T-helper 9 cell (primary cell): ENCODE results near the gene SIGMAR1.
"Not testable (repeated sequence)": the region's sequence is repeated elsewhere in the genome, so short reads cannot be mapped to it uniquely, and the experiment has no call there.

Experiments
- DNase-seq: peaks from one replicate; pipeline ENCODE4 v3.0.0-alpha.2; 2020

SIGMAR1 gene

DNA sequence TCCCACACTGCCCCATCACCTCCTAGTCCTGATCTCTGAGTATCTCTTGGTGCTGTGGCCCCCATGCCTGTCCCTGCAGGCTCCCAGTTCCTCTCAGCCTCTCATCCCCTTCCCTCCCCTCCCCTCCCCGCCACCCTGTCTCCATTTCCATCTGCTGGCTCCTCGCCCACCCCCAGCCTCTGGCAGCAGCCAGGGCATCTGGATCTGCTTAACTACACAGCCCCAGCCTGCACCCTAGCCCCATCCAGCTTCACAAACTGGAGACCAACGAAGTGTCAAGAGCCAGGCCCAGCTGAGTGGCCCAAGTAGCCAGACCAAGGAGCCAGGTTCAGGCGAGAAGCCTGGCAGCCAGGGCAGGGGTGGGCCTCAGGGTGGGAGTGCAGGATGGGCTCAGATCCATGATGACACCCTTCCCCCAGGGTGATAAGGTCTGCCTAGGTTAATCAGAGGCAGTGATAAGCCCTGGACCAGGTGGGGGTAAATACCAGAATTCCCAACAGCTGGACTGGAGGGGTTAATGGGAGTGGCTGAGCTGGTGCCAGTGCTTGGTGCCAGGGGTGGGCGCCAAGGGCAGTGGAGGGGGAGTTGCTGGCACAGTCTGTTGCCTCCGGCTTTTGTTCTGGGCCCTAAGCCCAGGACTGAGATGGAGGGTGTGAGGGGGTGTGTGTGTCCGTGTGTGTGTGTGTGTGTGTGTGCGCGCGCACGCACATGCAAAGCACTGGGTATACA is 16.9 kb upstream of the SIGMAR1 start:
- DNase-seq, result no peak

DNA sequence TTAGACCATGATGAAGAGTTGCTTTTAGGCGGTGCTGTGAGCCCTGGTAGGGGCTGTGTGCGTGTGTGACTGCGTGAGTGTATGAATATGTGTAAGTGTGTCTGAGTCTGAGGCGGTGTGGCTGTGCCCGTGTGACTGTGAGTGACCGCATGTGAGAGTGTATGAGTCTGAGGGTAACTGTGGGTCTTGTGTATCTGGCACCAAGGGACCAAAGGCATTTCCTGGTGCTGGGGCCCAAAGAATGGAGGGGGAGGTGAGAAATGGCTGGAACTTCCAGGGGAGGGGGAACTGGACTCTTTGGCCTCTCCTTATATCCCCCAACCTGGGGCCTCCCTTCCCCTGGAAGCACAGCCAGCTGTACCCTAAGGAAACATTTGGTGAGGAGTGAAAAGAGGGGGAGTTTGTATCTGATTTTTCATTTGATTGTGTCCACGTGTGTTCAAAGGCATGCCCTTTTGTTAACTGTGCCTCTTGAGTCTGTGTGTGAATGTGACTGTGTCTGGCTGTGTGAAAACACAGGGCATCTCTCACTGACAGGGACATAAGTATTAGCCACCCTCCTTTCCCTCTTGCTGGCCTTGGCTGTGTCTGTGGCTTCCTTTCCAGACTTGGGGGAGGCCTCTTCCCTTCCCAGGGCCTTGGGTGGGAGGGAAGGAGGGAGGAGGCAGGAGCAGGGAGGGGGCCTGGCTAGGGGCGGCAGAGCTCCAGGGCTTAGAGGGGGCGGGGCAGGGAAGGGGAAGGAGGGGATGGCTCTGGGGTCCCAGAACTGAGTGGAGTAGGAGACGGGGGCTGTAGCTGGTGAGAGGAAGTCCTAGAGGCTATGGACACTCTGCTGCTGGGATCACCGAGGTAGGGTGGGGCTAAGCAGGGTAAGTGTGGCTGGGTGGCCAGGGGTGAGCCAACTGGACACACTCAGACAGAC is 15.8 kb upstream of the SIGMAR1 start:
- no peak for DNase-seq

DNA sequence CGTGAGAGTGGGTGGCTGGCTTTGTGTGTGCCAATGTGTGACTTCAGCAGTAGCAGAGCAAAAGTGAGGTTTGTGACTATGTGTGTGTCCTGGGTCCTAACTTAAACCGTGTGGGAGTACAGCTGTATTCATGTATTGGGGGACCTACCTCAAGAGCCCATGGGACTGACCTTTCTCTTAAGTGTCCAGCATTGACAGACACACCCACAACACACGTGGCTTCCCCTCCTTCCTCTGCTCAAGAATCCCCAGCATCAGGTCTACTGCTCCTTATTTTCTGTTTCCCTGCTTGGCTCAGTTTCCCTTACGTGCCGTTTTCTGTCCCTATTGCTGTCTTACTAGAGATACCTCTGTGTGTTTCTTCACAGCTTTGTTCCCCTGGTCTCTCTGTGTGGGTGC is 15.0 kb upstream of the SIGMAR1 start:
- DNase-seq, result no peak

DNA sequence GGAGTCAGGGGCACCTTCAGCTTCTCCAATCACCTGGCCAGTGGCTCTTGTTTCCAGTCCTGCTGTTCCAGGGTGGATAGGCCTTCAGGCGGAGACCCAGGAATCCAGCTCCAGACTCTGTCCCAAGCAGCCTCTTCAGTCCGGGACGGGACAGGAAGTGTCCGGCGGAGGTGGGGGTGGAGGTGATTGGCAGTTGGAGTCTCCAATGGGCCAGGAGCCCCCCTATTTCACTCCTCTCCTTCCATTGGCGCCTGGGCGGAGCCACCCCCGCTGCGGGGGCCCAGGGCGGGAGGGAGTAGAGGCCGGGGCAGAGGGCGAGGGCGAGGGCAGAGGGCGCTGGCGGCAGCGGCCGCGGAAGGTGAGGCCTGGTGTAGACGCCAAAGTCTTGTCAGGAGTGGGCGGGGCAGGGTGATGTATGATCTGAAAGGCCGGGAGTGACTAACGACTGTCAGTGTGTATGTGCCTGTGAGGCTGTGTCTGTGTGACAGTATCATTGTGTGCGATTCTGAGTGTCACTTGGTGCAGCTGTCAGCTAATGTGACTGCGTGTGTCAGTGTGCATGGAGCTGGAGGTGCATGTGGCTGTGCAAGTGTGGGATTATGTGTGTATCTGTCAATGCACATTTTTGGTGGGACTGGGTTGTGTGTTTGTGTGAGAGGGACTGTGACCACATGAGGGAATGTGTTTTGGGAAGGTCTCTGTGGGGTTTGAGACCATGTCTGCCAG is 14.5 kb upstream of the SIGMAR1 start, which contains the start of gene IL11RA:
Gene IL11RA, plus strand, starts transcription at position 310 of the 726 bp plus-strand sequence. CDS start 3,033 bp downstream, outside the sequence.
- peak; percentile 13 for DNase-seq

DNA sequence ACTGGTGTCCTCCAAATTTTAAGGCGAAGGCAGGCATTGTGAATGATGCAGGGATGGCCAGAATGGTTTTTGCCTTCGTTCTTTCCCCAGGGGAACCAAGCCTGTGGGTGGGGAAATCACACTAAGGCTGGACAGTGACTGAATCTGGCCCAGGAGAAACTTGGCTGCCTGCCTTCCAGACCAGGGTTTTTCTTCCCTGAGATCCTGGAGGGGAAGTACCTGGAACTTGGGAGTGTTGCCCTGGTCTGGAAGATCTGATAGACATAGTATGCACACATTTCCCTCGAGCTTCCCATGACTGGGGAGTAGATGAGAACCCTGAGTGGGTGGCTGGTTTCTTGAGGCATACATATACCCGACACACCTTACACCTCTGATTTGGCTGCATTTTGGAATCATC is 13.7 kb upstream of the SIGMAR1 start:
- DNase-seq, result no peak

DNA sequence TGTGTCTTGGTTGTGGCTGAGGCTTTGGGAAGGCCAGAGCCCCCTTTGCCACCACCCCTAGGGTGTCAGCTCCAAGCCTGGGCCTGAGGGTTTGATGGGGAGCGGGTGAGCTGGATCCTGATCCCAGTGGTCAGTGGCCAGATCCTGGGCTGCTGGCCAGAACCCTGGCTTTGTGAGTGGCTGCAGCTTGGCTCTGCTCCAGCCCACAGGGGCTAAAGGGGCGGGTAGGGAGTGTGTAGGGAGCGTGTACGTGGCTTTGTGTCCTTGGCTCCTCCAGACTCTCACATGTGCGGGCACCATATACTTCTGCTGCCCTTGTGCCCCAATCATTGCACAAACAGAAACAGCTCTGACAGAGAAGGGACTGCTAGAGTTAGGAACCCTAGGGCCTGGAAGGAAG is 13.2 kb upstream of the SIGMAR1 start:
- DNase-seq, result no peak

DNA sequence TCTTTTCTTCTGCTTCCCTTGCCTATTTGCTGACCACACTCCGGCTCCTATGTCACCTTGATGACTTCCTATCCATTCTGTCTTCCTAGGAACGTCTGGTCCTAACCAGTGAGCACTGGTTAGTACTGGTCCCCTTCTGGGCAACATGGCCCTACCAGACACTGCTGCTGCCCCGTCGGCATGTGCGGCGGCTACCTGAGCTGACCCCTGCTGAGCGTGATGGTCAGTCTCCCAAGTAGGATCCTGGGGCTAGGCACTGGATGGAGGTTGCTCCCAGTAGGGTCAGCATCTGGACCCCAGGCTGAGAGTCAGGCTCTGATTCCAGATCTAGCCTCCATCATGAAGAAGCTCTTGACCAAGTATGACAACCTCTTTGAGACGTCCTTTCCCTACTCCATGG is 11.1 kb upstream of the SIGMAR1 start:
- no peak for DNase-seq

DNA sequence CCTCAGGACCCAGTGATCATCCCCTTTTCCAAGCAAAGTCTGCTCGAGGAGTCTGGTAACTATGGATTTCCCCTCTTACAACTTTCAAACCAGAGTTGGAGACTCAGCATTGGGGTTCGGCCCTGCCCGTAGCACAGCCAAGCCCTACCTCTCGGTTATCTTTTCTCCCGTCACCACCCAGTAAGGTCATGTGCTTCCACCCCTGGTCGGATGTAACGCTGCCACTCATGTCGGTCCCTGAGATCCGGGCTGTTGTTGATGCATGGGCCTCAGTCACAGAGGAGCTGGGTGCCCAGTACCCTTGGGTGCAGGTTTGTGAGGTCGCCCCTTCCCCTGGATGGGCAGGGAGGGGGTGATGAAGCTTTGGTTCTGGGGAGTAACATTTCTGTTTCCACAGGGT is 10.1 kb upstream of the SIGMAR1 start:
- no peak for DNase-seq

DNA sequence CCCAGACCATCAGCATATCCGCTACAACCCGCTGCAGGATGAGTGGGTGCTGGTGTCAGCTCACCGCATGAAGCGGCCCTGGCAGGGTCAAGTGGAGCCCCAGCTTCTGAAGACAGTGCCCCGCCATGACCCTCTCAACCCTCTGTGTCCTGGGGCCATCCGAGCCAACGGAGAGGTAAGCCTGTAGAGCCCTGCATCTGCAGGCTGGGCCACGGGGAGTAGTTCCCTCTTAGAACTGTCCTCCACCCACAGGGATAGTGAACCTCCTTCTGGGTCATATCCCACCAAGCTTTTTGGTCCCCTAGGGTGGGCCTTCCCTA is 9.5 kb upstream of the SIGMAR1 start:
- no peak for DNase-seq

DNA sequence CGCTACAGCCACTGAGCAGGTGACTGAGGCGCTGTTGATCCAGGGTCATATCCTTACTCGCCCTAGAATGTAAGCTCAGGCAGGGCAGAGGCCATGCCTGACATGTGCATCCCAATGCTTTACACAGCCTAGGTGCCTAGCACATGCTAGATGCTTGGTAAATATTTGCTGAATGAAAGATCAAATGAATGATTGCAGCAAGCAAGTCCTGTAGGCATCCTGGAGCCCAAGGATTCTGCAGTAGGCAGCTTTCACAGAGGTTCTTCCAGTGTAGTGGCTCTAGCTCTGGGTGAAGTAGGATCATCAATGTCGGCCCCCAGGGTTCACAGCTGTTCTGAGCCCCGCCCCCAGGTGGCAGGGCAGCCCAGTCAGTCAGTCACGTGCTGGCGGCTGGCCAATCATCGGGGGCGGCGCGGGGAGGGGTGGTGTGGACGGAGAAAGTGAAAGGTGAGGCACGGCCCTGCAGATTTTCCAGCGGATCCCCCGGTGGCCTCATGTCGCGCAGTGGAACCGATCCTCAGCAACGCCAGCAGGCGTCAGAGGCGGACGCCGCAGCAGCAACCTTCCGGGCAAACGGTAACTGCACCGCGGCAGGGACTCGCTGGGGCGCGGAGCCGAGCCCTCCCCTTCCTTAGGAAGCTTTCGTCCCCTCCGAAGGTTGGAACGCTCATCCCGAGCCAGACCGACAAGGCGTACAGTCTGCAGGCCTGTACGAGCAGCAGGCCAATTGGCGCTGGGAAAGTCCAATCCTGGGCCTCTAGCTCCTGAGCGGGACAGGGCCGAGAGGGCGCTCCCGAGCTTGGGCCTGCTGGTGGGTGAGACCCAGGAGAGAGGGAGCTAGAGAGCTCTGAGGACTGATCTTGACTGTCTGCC is 8.9 kb upstream of the SIGMAR1 start, which contains the start of gene GALT:
Gene GALT, plus strand, starts transcription at position 465 of the 873 bp plus-strand sequence. Its CDS starts 30 bp downstream, at position 495.
- peak; percentile 97 for DNase-seq

DNA sequence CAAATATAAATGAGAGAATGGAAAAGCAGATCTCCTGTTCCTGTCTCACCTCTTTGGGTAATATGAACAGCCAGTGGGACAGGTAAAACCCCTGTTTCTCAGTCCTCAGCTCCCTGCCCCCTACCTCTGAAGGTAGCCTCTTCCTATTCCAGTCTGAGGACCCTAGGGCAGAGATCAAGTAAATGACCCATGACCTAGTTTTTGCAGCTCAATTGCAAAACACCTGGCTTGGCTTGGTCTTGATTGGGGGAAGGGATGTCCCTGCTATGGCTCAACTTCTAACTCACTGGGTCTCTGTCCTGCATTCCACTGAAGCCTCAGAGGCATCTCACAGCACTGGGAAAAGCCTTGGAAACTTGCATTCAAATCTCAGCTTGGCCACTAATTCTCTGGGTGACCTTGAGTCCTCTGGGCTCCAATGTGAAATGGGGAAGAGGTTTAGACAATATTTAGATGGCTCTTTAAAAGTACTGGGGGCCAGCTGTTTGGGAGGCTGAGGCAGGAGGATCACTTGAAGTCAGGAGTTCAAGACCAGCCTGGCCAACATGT is 7.3 kb upstream of the SIGMAR1 start:
- DNase-seq, result no peak

DNA sequence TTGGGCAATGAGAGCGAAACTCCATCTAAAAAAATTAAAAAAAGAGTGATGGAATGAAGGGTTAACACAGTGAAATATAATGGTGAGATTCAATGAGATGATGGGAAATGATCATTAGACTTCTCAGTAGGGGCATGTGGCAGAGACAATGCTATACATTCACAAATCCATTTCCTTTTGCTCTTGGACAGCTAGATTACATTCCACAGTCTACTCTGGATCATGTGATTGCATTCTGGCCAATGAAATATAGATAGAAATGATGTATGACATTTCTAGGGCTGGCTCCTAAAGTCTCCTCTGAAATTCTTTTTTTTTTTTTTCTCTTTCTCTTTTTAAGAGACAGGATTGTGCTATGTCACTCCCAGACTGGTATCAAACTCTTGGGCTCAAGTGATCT is 5.1 kb upstream of the SIGMAR1 start:
- DNase-seq, result no peak

DNA sequence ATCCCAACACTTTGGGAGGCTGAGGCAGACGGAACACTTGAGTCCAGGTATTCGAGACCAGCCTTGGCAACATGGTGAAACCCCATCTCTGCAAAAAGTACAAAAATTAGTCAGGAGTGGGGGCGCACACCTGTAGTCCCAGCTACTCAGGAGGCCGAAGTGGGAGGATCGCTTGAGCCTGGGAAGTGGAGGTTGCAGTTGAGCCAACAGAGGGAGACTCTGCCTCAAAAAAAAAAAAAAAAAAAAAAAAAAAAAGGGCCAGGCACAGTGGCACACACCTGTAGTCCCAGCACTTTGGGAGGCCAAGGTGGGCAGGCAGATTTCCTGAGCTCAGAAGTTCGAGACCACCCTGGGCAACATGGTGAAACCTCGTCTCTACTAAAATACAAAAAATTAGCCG is 1.7 kb upstream of the SIGMAR1 start:
- not testable (repeated sequence) for DNase-seq

DNA sequence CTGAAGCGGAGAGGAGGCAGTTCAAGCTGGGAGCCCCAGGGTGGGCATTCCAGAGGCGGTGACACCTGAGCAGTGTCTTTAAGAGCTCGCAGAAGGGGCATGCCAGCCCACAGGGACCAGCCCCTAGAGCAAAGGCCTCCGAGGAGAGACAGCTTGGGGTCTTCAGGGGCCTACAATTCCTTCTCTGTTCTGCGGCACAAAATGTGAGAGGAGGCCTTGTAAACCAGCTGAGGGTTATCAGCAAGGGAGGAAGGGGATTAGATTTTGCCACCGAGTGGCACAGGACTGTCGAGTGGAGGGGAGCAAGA is 505 bp upstream of the SIGMAR1 start:
- no peak for DNase-seq

DNA sequence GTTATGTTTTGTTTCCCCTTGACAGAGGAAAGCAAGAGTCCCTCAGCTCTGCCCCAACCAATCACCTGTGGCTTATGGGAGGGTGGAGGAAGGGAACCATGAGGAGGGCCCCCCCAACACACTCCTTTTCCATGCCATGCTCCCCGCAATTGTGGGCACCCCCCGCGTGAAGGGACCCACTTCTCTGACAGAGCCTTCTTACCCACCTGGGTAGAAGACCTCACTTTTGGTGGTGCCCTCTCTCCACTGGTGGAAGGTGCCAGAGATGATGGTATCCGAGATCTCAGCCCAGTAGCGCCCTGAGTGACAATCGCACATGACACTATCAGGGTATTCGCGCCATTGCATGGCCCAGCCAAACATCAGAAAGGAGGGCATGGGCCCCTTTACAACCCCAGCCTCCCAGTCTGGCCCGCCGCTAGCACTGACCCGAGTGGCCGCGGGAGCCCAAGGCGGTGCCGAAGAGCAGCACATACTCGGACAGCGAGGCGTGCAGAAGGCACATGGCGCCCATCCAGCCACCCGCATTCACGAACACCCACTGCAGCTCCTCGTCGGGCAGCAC is 714 bp downstream of the SIGMAR1 start:
- DNase-seq, result no peak

DNA sequence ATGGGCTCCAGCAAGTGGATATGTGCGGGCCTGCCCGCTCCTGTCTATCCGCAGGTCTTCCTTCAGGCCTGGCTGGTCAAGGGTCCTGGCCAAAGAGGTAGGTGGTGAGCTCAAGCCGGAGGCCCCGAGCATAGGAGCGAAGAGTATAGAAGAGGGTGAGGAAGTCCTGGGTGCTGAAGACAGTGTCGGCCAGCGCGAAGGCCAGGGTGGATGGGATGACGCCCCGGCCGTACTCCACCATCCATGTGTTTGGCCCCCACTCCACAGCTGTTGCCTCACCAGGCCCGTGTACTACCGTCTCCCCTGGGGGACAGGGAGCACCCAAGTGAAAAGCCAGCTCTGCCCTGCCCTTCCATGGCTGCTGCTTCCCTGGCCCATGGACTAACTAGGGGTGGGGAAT is 2.0 kb downstream of the SIGMAR1 start:
- DNase-seq, result no peak

DNA sequence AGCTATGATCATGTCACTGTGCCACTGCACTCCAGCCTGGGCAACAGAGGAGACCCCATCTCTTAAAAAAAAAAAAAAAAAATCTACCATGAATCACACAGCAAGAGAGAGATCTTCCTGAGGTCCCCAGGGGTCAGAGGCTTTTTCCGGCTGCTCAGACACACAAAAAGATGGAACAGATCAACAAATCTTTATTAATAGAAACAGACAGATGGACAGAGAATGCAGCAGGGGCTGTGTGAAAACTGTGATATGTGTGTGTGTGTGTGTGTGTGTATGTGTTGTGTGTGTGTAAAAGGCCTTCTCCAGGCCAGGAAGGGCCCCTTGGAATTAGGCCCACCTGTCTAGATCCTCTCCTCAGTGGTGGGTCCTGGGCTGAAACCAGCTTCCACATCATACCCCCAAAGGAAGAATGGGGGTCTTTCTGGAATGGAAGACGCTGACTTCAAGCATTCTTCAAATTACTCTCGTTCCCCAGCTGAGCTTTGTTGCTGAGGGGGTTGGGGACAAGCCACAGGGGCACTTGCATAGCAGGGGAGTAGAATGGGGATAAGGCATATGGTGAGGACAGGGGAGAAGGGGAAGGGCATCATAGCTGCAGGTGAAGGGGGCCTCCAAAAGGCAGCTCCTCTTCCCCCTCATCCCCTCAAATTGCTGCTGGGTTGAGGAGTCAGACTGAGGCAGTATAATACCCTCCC is 2.9 kb downstream of the SIGMAR1 start:
- DNase-seq, result no peak

DNA sequence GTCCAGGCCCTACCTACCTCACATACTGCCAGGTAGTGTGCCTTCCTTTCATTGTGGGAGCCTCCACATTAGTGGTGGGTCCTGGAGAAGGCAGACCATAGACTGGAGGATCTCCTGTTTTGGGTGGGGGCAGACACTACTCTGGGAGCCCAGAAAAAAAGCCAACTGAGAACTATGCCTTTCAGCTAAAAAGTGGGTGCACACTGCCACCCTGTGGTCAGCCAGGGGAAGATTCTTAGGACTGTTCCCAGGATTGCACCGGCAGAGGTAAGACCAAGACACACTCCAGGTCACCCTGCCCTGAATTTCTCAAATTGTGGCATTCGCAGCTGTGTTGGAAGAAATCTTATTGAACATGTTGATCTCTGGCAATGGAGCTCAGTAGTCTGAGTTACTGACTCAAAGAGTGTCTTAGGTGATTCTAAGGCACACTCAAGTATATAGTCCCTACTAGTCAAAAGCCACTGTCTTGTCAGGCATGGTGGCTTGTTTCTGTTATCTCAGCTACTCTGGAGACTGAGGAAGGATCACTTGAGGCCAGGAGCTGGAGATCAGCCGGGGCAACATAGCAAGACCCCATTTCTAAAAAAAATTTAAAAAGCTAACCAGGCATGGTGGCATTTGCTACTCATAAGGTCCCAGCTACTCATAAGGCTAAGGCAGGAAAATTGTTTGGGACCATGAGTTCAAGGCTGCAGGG is 3.6 kb downstream of the SIGMAR1 start:
- peak; percentile 72 for DNase-seq

DNA sequence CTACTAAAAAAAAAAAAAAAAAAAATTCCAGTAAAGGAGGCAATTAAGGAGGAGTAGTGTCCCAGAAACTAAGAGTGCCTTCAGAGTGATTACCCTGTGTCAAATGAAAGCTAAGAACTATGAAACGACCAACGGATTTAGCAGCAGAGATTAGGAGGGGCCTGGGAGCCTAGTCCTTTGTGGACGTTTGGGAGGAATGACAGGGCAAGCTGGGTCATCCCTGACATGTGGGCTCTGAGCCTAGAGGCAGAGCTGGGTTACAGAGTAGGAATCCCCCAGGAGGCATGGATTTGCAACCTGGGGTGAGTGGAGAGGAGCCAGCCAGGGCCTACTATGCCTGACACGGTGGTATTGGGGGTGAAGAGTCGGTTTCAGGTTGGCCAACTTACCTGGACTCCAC is 4.4 kb downstream of the SIGMAR1 start:
- no peak for DNase-seq

DNA sequence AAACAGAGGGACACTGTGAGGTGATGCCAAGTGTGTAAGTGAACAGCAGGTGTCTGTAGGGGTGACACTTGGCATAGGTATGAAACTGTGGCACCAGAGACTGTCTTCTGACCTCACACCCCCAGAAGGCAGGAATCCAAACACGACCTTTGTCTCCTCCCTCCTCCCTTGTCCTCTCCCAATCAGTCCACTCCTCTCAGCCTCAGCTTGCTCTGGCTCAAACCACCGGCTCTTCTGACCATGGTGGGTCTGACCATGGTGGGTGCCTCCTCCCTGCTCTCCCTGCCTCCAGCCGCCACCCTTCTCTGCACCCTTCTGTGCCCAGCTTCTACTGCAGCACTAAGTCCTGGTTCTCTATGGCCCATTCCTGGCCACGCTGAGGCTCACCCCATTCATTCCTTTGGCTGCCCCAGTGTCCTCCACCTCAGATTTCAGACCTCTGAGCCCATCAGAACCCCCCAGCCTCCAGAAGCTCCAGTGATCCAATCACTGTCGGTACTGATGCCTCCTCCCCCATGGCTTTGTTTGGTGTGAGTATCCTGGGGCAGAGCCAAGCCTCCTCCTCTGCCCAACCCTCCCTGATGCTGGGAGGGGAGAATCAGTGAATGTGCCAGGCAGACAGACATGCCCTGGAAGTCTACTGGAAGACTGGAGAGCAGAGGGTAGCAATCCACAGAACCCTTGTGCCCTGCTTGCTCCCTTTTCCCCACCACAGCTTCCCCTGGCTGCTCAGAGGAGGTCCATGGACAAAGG is 7.0 kb downstream of the SIGMAR1 start:
- no peak for DNase-seq
